CD4-positive, alpha-beta T cell (primary cell): Measurements from ENCODE around the gene CCDC182. TPM values are rescaled to one million over a fixed set of nuclear protein-coding genes. Genes with fewer than 3 reads are reported as not detected.

ENCODE experiments used
- ATAC-seq: fragments of 200-7000 bp; cut with Tn5 transposase; one replicate; pipeline ENCODE4 v1.10.0; 2022; ENCODE audit warnings: mild to moderate bottlenecking; ENCODE audit not compliant: poor library complexity
- CTCF ChIA-PET: fragments of 350-600 bp; sonication (Branson Sonifier 250); formaldehyde crosslinking; loops from one replicate; lab custom pipeline; 2021; ENCODE audit warnings: antibody characterized with exemption, inconsistent platforms; lab: Charles Lee
- POLR2A ChIA-PET: fragments of 350-600 bp; sonication (Branson Sonifier 250); formaldehyde crosslinking; loops from one replicate; lab custom pipeline; 2021; ENCODE audit warnings: antibody characterized with exemption, inconsistent platforms; lab: Charles Lee
- DNase-seq, 14 experiments: peaks; one replicate each; pipeline ENCODE4 v3.0.0-alpha.2; 2013 to 2020; ENCODE audit warnings: mixed read lengths in 2 of 14
- H3K27ac ChIP-seq, 2 donors: one replicate each; pipeline versions ENCODE4 v1.5.1 to v1.7.0; 2013; ENCODE audit warnings: low read length in 2 of 2, low read depth in 1 of 2, mild to moderate bottlenecking in 1 of 2
- H3K27me3 ChIP-seq, 2 experiments: 1 replicate in 1 of 2; 2 replicates in 1 of 2; pipeline versions ENCODE4 v1.6.1 to v1.7.0; 2013; ENCODE audit warnings: low read length in 2 of 2, control low read depth in 1 of 2, mild to moderate bottlenecking in 1 of 2, moderate library complexity in 1 of 2; ENCODE audit not compliant: insufficient read depth in 2 of 2, control insufficient read depth in 1 of 2
- H3K36me3 ChIP-seq: one replicate; pipeline ENCODE4 v1.6.1; 2013; ENCODE audit warnings: low read length, control low read depth; ENCODE audit not compliant: insufficient read depth
- H3K4me1 ChIP-seq: one replicate; pipeline ENCODE4 v1.6.1; 2013; ENCODE audit warnings: low read length, control low read depth; ENCODE audit not compliant: insufficient read depth
- H3K4me3 ChIP-seq: one replicate; pipeline ENCODE4 v1.5.1; 2013; ENCODE audit warnings: mild to moderate bottlenecking, low read length, moderate library complexity
- H3K9me3 ChIP-seq, 2 experiments: 1 replicate in 1 of 2; 2 replicates in 1 of 2; pipeline versions ENCODE4 v1.6.1 to v1.7.0; 2013; ENCODE audit warnings: low read length in 2 of 2, mild to moderate bottlenecking in 2 of 2, control low read depth in 1 of 2, moderate library complexity in 1 of 2; ENCODE audit not compliant: control insufficient read depth in 1 of 2, insufficient read depth in 1 of 2
- H3K27ac Mint-ChIP-seq: one replicate; pipeline ENCODE4 v1.8.0; 2020; ENCODE audit warnings: mixed read lengths
- H3K27me3 Mint-ChIP-seq: one replicate; pipeline ENCODE4 v1.8.0; 2021; ENCODE audit warnings: mixed read lengths
- H3K36me3 Mint-ChIP-seq: one replicate; pipeline ENCODE4 v1.8.0; 2021; ENCODE audit warnings: low read depth, mixed read lengths
- H3K4me1 Mint-ChIP-seq: one replicate; pipeline ENCODE4 v1.8.0; 2021; ENCODE audit warnings: low read depth, mixed read lengths
- H3K4me3 Mint-ChIP-seq: one replicate; pipeline ENCODE4 v1.8.0; 2020; ENCODE audit warnings: mild to moderate bottlenecking, mixed read lengths
- H3K9me3 Mint-ChIP-seq: one replicate; pipeline ENCODE4 v1.8.0; 2020; ENCODE audit warnings: mixed read lengths
- CTCF ChIP-seq: fragments of 200-600 bp; IDR thresholded peaks from one replicate; pipeline ENCODE4 v1.8.0; 2022; ENCODE audit warnings: antibody characterized with exemption, mild to moderate bottlenecking
- intact Hi-C, 2 experiments: fragments of 100-400 bp; cut with DNase I in 1 of 2; cut with micrococcal nuclease in 1 of 2; formaldehyde crosslinking; loops; one replicate each; pipeline versions ENCODE4 v1.15.1 to v1.9.0; 2023 to 2025; cut with DNase I, micrococcal nuclease
- total RNA-seq, 174 experiments: library from RNA in 2 of 174; stranded (reverse) in 2 of 174; gene quantifications; one replicate each; pipeline ENCODE4 v1.2.3 and lab custom pipeline; 2021 to 2026

CCDC182 gene
- total RNA-seq, 2 experiments from 2014 or later = not detected

DNA sequence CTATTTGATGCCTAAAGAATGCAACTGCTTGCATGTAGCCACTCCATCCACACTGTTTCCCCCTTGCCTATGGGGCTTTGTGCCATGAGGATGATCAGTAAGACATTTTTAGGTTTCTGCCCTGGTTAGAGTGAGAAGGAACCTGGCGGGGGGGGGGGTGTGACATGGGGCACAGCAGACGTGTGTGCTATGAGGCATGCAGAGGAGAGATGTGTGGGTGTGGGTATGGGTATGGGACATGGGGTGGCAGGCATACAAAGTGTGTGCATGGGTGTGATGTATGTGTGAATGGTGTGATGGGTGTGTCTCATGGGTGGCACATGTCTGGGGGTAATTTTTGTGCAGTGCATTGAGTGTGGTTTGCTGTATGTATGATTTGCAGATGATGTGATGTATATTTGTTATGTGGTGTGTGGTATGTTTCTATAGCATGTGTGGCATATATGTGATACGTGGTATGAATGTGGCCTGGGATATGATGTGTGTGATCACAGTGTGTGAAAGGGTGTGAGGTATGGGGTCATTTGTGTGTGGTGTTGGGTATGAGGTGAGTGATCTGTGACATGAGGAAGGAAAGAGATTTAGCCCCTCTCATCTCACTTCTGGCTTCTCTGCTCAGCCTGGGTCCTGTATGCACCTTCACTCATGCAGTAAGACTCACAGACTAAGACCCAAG, 14.9 kb downstream of the CCDC182 start:
- DNase-seq (no peak), ATAC-seq (no peak)
- no peaks in the 10 kb centered on the region for H3K27me3 Mint-ChIP-seq
- no peak for TF ChIP-seq CTCF
- no peak overlapping the region for H3K4me3 ChIP-seq
- intact Hi-C loops = no loop called here
- H3K9me3 ChIP-seq = no peaks in the 10 kb centered on the region
- no peak overlapping the region for H3K27ac ChIP-seq
- no peaks in the 10 kb centered on the region for H3K4me1 Mint-ChIP-seq
- H3K4me3 Mint-ChIP-seq = no peak overlapping the region
- no peaks in the 10 kb centered on the region for H3K4me1 ChIP-seq
- H3K27ac Mint-ChIP-seq = no peak overlapping the region
- ChIA-PET CTCF (no interaction called here), POLR2A (no interaction called here)
- H3K9me3 Mint-ChIP-seq = no peaks in the 10 kb centered on the region
- no peaks in the 10 kb centered on the region for H3K27me3 ChIP-seq
- H3K36me3 Mint-ChIP-seq = no peaks in the 10 kb centered on the region
- no peaks in the 10 kb centered on the region for H3K36me3 ChIP-seq

DNA sequence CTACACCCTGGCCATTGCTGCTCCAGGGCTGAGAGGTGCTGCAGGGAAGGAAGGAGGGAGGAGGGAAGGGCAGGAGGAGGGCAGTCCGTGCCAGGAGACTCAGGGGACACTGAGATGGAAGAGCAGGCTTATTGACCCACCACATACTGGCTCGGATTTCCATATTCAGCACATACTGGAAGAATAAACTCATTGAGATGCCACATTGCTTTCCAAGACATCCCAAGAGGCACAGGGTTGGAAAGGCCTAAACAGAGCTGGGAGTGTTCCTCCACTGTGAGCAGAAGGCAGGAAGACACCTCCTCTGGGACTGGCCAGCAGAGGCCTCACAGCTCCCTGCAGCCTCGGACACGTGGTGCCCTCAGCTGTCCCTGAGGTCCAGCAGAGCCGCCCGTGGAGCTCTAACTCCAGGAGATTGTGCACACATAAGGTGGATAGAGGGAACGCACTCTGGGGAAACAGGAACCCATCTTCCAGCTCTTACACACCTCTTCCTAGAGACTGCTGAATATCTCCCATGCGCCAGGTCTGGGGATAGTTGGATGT, 17.4 kb downstream of the CCDC182 start:
- Histone ChIP-seq H3K27ac (no peak overlapping the region), H3K9me3 (no peaks in the 10 kb centered on the region), H3K4me3 (no peak overlapping the region), H3K36me3 (no peaks in the 10 kb centered on the region), H3K4me1 (no peaks in the 10 kb centered on the region), H3K27me3 (no peaks in the 10 kb centered on the region)
- no peaks in the 10 kb centered on the region for H3K9me3 Mint-ChIP-seq
- TF ChIP-seq CTCF = no peak
- no peak overlapping the region for H3K4me3 Mint-ChIP-seq
- no peak overlapping the region for H3K27ac Mint-ChIP-seq
- ChIA-PET POLR2A (no interaction called here), CTCF (no interaction called here)
- H3K27me3 Mint-ChIP-seq = no peaks in the 10 kb centered on the region
- DNase-seq = no peak
- H3K36me3 Mint-ChIP-seq = no peaks in the 10 kb centered on the region
- no peaks in the 10 kb centered on the region for H3K4me1 Mint-ChIP-seq
- intact Hi-C loops = no loop called here
- no peak for ATAC-seq

DNA sequence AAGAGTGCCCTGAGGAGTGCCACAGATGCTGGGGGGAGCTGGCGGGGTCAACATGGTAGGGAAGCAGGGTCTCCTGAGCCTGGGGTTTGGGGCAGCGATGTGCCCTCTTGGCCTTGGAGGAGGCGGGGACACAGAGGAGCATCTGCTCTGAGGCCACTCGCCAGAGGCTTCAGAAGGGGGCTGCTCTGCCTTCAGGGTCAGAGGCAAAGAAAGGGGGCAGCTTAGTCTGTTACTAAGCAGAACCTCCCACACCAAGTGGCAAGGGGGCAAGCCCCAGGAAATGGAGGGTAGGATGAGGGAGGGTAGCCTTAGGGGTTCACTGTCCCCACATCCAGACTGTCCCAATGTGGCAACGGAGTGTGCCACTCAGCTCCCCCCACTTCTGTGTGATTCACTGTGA, 18.3 kb downstream of the CCDC182 start:
- no peak for DNase-seq
- H3K27me3 ChIP-seq = no peaks in the 10 kb centered on the region
- no peaks in the 10 kb centered on the region for H3K36me3 ChIP-seq
- CTCF ChIA-PET = no interaction called here
- H3K9me3 ChIP-seq = no peaks in the 10 kb centered on the region
- POLR2A ChIA-PET = no interaction called here
- no peaks in the 10 kb centered on the region for H3K4me1 ChIP-seq
- Mint-ChIP-seq H3K36me3 (no peaks in the 10 kb centered on the region), H3K4me3 (no peak overlapping the region), H3K27me3 (no peaks in the 10 kb centered on the region), H3K9me3 (no peaks in the 10 kb centered on the region), H3K4me1 (no peaks in the 10 kb centered on the region), H3K27ac (no peak overlapping the region)
- TF ChIP-seq CTCF = no peak
- no peak for ATAC-seq
- intact Hi-C loops = no loop called here
- no peak overlapping the region for H3K27ac ChIP-seq
- no peak overlapping the region for H3K4me3 ChIP-seq
